Spleen (tissue), 7 donors: ENCODE results near the gene PAEP.

Source experiments
- CTCF ChIP-seq, 11 experiments: fragments of 200-600 bp in 7 of 11; fragments of 450-650 bp in 4 of 11; sonication (generic) in 4 of 11; IDR thresholded peaks in 8 of 11; conservative IDR thresholded peaks in 3 of 11; 1 replicate in 7 of 11; 2 replicates in 4 of 11; pipeline versions ENCODE4 v1.4.0 to v1.8.0; 2016 to 2021; ENCODE audit warnings: antibody characterized with exemption in 11 of 11, inconsistent platforms in 4 of 11, mild to moderate bottlenecking in 1 of 11
- POLR2AphosphoS5 ChIP-seq, 3 donors: sonication (generic); formaldehyde crosslinking; IDR thresholded peaks; one replicate each; pipeline ENCODE4 v1.5.1; 2017; ENCODE audit warnings: antibody characterized with exemption in 3 of 3
- donor health status: DM: no; HTN: no; CAD: no; lungs with moderate emphysema.
- donor health status: DM: no; HTN: no; CAD: no.
- donor health status: DM: no; HTN: no; CAD: no.

GRCh38 chr9:135525241-135526088, 36.1 kb upstream of the PAEP start:
- TF ChIP-seq POLR2AphosphoS5 (IDR thresholded peaks at IDR 0.05) = no peak
- no peak for TF ChIP-seq CTCF (IDR thresholded peaks at IDR 0.05 in 8 of 11, conservative IDR thresholded peaks at IDR 0.05 in 3 of 11)
